ENCODE results near the gene RBM38. TPM values are rescaled to one million over a fixed set of nuclear protein-coding genes. Genes with fewer than 3 reads are reported as not detected.

Gene RBM38
- total RNA-seq, 1 experiment from 2014 or later: 39.9 TPM

DNA sequence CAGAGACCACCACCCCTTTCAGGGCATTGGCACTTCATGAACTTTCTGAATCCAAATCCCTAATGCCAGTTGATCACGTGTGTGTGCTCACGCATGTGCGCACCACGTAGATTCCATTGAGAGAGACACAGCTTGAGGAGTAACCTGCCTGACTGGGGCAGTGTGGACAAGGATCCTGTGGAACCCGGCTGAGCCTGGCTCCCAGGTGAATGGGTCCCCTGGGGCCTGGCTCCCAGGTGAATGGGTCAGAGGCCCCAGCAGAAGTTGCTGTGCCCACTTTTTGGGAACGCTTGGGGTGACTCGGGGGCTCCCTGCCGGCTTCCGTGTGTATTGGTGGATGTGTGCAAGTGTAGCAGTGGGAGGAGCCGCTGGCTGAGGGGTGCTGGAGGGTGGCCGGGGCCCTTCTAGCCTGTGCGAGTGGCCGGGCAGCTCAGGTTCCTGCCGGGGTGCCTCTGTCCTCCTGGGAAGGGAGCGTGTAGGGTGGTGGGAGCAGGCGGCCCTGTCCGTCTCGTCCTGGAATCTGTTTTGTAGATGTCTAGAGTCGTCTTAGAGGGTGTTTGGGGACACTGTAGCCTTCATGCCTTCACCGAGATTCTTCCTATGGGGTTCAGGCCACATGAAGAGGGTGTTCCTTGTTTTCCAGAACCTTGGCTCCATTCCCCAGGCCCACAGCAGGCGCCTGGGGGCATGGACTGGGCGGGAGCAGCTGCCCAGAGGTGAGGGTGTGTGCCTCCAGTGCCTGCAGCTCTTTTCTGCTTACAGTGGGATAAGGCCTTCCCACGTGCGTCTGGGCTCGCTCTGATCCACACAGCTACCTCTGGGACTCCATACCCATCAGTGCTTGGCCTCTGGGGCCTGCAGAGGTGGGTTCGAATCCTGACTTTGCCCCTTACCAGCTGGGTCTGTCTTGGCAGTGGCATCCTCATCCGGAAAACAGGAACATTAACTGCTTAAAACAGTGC lies 3.2 kb downstream of the RBM38 start:
- peaks cover 19% of the 10 kb centered on the region for H3K4me1 ChIP-seq (ENCODE audit: control insufficient read depth, insufficient read depth, low read length)
- no TSS peak for BruUV-seq (replicated peaks)
- no peak overlapping the region for H3K4me3 ChIP-seq (ENCODE audit: low read depth in 2 of 2, low read length in 2 of 2)
- TF ChIP-seq, protein P1, sequence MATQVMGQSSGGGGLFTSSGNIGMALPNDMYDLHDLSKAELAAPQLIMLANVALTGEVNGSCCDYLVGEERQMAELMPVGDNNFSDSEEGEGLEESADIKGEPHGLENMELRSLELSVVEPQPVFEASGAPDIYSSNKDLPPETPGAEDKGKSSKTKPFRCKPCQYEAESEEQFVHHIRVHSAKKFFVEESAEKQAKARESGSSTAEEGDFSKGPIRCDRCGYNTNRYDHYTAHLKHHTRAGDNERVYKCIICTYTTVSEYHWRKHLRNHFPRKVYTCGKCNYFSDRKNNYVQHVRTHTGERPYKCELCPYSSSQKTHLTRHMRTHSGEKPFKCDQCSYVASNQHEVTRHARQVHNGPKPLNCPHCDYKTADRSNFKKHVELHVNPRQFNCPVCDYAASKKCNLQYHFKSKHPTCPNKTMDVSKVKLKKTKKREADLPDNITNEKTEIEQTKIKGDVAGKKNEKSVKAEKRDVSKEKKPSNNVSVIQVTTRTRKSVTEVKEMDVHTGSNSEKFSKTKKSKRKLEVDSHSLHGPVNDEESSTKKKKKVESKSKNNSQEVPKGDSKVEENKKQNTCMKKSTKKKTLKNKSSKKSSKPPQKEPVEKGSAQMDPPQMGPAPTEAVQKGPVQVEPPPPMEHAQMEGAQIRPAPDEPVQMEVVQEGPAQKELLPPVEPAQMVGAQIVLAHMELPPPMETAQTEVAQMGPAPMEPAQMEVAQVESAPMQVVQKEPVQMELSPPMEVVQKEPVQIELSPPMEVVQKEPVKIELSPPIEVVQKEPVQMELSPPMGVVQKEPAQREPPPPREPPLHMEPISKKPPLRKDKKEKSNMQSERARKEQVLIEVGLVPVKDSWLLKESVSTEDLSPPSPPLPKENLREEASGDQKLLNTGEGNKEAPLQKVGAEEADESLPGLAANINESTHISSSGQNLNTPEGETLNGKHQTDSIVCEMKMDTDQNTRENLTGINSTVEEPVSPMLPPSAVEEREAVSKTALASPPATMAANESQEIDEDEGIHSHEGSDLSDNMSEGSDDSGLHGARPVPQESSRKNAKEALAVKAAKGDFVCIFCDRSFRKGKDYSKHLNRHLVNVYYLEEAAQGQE (IDR thresholded peaks at IDR 0.05; ENCODE audit: insufficient read depth in 1 of 2, low read depth in 2 of 2, low read length in 1 of 2): no peak
- TF ChIP-seq SIN3A (IDR thresholded peaks at IDR 0.05; ENCODE audit: borderline replicate concordance, insufficient read depth, low read depth, low read length) (no peak), TCF7L2 (IDR thresholded peaks at IDR 0.05; ENCODE audit: low read depth, low read length) (no peak), POLR2AphosphoS5 (IDR thresholded peaks at IDR 0.05; ENCODE audit: low read depth, low read length) (no peak)
- TF ChIP-seq, protein P2, sequence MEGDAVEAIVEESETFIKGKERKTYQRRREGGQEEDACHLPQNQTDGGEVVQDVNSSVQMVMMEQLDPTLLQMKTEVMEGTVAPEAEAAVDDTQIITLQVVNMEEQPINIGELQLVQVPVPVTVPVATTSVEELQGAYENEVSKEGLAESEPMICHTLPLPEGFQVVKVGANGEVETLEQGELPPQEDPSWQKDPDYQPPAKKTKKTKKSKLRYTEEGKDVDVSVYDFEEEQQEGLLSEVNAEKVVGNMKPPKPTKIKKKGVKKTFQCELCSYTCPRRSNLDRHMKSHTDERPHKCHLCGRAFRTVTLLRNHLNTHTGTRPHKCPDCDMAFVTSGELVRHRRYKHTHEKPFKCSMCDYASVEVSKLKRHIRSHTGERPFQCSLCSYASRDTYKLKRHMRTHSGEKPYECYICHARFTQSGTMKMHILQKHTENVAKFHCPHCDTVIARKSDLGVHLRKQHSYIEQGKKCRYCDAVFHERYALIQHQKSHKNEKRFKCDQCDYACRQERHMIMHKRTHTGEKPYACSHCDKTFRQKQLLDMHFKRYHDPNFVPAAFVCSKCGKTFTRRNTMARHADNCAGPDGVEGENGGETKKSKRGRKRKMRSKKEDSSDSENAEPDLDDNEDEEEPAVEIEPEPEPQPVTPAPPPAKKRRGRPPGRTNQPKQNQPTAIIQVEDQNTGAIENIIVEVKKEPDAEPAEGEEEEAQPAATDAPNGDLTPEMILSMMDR (IDR thresholded peaks at IDR 0.05): no peak
- in situ Hi-C loops (cut with HindIII; ENCODE audit: low pct_unique_long_range_greater_than_20kb, low sequenced_read_pairs): no loop called here
- H3K9me3 ChIP-seq (ENCODE audit: control insufficient read depth, insufficient read depth, low read depth, low read length): no peaks in the 10 kb centered on the region
- ChIA-PET CTCF (no interaction called here), POLR2A (no interaction called here)
- no peak for DNase-seq (ENCODE audit: low read depth, low spot score)
- H3K36me3 ChIP-seq (ENCODE audit: control insufficient read depth, insufficient read depth, low read length): peaks cover 2% of the 10 kb centered on the region; the same call in 1 of the 2 replicates
- H3K27me3 ChIP-seq (ENCODE audit: control insufficient read depth, insufficient read depth, low read length): no peaks in the 10 kb centered on the region
- H3K27ac ChIP-seq (ENCODE audit: low read length): no peak overlapping the region
- ATAC-seq: no peak
- intact Hi-C loops (cut with micrococcal nuclease; ENCODE audit: unreplicated experiment): no loop called here

DNA sequence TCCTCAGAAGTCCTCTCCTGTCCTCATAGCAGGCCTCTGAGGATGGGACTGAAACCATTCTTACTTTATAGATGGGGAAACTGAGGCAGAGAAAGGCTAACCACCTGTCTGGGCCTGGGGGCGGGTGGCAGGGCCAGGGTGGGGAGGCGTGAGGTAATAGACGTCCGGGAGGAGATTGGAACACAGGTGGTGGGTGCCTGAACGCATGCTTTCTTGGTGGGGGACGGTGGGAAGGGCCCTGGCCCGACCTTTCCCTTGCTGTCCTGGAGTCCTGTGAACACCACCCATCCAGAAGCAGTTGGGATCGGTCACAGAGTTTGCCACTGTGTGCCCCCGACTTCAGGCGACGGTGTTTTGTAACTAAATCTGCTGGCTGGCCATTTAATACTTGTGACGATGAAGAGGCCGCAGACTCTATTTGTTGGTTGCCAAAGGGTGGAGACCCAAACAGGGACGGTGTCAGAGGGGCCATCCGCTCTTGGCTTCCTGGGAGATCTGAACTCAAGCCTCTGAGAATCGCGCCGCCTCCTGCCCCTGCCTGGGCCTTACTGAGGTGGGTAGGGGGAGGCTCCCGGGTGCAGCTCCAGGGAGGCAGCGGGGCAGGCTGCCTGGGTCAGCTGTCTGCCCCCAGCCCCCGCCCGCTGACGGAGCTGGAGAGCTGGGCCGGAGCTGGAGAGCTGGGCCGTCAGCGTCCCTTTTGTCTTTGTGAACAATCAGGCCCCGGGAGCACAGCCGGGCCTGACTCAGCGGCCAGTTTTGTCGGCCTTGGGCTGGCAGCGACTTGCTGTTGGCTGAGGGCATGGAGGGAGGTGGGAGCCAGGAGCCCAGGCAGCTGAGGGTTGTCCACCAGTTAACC lies 4.1 kb downstream of the RBM38 start:
- peaks cover 11% of the 10 kb centered on the region for H3K4me1 ChIP-seq (ENCODE audit: control insufficient read depth, insufficient read depth, low read length)
- intact Hi-C loops (cut with micrococcal nuclease; ENCODE audit: unreplicated experiment): no loop called here
- DNase-seq (ENCODE audit: low read depth, low spot score) (no peak), ATAC-seq (no peak)
- H3K4me3 ChIP-seq (ENCODE audit: low read depth in 2 of 2, low read length in 2 of 2): no peak overlapping the region
- H3K36me3 ChIP-seq (ENCODE audit: control insufficient read depth, insufficient read depth, low read length): peaks cover 2% of the 10 kb centered on the region; the same call in 1 of the 2 replicates
- in situ Hi-C loops (cut with HindIII; ENCODE audit: low pct_unique_long_range_greater_than_20kb, low sequenced_read_pairs): no loop called here
- POLR2A ChIA-PET: no interaction called here
- CTCF ChIA-PET: no interaction called here
- no peak overlapping the region for H3K27ac ChIP-seq (ENCODE audit: low read length)
- no peaks in the 10 kb centered on the region for H3K9me3 ChIP-seq (ENCODE audit: control insufficient read depth, insufficient read depth, low read depth, low read length)
- BruUV-seq (replicated peaks): no TSS peak
- TF ChIP-seq SIN3A (IDR thresholded peaks at IDR 0.05; ENCODE audit: borderline replicate concordance, insufficient read depth, low read depth, low read length): no peak
- no peak for TF ChIP-seq TCF7L2 (IDR thresholded peaks at IDR 0.05; ENCODE audit: low read depth, low read length)
- no peak for TF ChIP-seq POLR2AphosphoS5 (IDR thresholded peaks at IDR 0.05; ENCODE audit: low read depth, low read length)
- TF ChIP-seq, protein P1 (IDR thresholded peaks at IDR 0.05; ENCODE audit: insufficient read depth in 1 of 2, low read depth in 2 of 2, low read length in 1 of 2): no peak
- TF ChIP-seq, protein P2 (IDR thresholded peaks at IDR 0.05): no peak
- H3K27me3 ChIP-seq (ENCODE audit: control insufficient read depth, insufficient read depth, low read length): no peaks in the 10 kb centered on the region

All from Panc1 (cell line).